Gastrocnemius medialis (tissue), 4 donors: Measurements from ENCODE around the gene ADNP. TPM values are rescaled to one million over a fixed set of nuclear protein-coding genes. Genes with fewer than 3 reads are reported as not detected.

Experiments used
- ATAC-seq, 2 donors: fragments of 150-250 bp; one replicate each; pipeline ENCODE4 v1.9.1; 2016
- DNase-seq, 2 donors: peaks; one replicate each; pipeline ENCODE4 v3.0.0-alpha.2; 2019
- H3K27ac ChIP-seq, 4 donors: fragments of 200-600 bp; sonication (generic); 1 replicate in 1 of 4; 2 replicates in 3 of 4; pipeline ENCODE4 v1.5.1; 2016 to 2018; ENCODE audit warnings: mild to moderate bottlenecking in 2 of 4, moderate library complexity in 1 of 4
- H3K27me3 ChIP-seq, 3 donors: fragments of 200-600 bp; sonication (generic) in 2 of 3; 1 replicate in 1 of 3; 2 replicates in 2 of 3; pipeline versions ENCODE4 v1.5.1 to v1.6.0; 2016 to 2019; ENCODE audit warnings: mild to moderate bottlenecking in 1 of 3, moderate library complexity in 1 of 3
- H3K36me3 ChIP-seq, 2 donors: fragments of 200-600 bp; sonication (generic) in 1 of 2; one replicate each; pipeline ENCODE4 v1.5.1; 2017 to 2018
- H3K4me1 ChIP-seq, 2 donors: fragments of 200-600 bp; sonication (generic) in 1 of 2; one replicate each; pipeline ENCODE4 v1.5.1; 2016 to 2017; ENCODE audit warnings: mild to moderate bottlenecking in 2 of 2
- H3K4me3 ChIP-seq, 4 donors: fragments of 200-600 bp; sonication (generic) in 3 of 4; 1 replicate in 1 of 4; 2 replicates in 3 of 4; pipeline ENCODE4 v1.5.1; 2016 to 2019; ENCODE audit warnings: mild to moderate bottlenecking in 2 of 4
- H3K9me3 ChIP-seq, 3 donors: fragments of 200-600 bp; sonication (generic) in 2 of 3; 1 replicate in 1 of 3; 2 replicates in 2 of 3; pipeline ENCODE4 v1.5.1; 2016 to 2019
- CTCF ChIP-seq, 5 experiments: fragments of 450-650 bp in 3 of 5; fragments of 200-600 bp in 2 of 5; sonication (generic) in 2 of 5; IDR thresholded peaks in 4 of 5; conservative IDR thresholded peaks in 1 of 5; 1 replicate in 4 of 5; 2 replicates in 1 of 5; pipeline ENCODE4 v1.5.1; 2016 to 2019; ENCODE audit warnings: antibody characterized with exemption in 5 of 5, mild to moderate bottlenecking in 3 of 5, moderate library complexity in 3 of 5
- POLR2A ChIP-seq, 2 donors: fragments of 450-650 bp; IDR thresholded peaks; one replicate each; pipeline ENCODE4 v1.6.1; 2017; ENCODE audit warnings: antibody characterized with exemption in 2 of 2, mild to moderate bottlenecking in 2 of 2, moderate library complexity in 2 of 2
- in situ Hi-C, 4 donors: fragments of 200-750 bp; cut with MboI; loops; one replicate each; pipeline versions ENCODE4 v1.15.0 to v1.8.0; 2017; ENCODE audit warnings: low sequenced_read_pairs in 4 of 4
- intact Hi-C: fragments of 100-400 bp; cut with DNase I; formaldehyde crosslinking; loops from one replicate; pipeline ENCODE4 v1.15.1; 2023; ENCODE audit warnings: low total_unique reads
- total RNA-seq, 4 donors: library from RNA; depleted of rRNA; stranded (reverse); fragments of >200 nt; gene quantifications; one replicate each; pipeline versions ENCODE4 v1.1.0 to v1.2.3, GENCODE V29; 2016

The ADNP gene
- total RNA-seq, 4 donors from 2014 or later = 24.0 to 35.4 (median 31.5) TPM

DNA sequence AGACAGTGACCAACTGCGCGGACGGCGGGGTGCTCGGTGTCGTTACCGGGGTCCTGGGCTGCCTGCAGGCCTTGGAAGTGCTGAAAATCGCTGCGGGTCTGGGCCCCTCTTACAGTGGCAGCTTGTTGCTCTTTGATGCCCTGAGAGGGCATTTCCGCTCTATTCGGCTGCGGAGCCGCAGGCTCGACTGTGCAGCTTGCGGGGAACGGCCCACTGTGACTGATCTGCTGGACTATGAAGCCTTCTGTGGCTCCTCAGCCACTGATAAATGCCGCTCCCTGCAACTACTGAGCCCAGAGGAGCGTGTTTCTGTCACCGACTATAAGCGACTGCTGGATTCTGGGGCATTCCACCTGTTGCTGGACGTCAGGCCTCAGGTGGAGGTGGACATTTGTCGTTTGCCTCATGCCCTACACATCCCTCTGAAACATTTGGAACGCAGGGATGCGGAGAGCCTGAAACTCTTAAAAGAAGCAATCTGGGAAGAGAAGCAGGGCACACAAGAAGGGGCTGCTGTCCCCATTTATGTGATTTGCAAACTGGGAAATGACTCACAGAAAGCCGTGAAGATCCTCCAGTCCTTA is 28.4 kb upstream of the ADNP start:
- peaks cover 0 to 16% of the 10 kb centered on the region in 2 donors for H3K36me3 ChIP-seq
- intact Hi-C loops = loop anchor here (1.0 to 5.0 kb wide), 2 partner anchors 42 to 165 kb away; no protein-coding TSS in a partner anchor
- peak overlapping the region; percentile 77 to 99 (median 90) for H3K4me3 ChIP-seq
- no peak for DNase-seq
- no peaks in the 10 kb centered on the region for H3K27me3 ChIP-seq
- in situ Hi-C loops = no loop called here
- no peak for TF ChIP-seq POLR2A (IDR thresholded peaks at IDR 0.05)
- TF ChIP-seq CTCF (IDR thresholded peaks at IDR 0.05 in 4 of 5, conservative IDR thresholded peaks at IDR 0.05 in 1 of 5) = no peak
- peaks cover 46 to 54% of the 10 kb centered on the region in 2 donors for H3K4me1 ChIP-seq
- H3K9me3 ChIP-seq = no peaks in the 10 kb centered on the region
- ATAC-seq = no peak
- H3K27ac ChIP-seq = peak overlapping the region; percentile 88 to 98 (median 92)

DNA sequence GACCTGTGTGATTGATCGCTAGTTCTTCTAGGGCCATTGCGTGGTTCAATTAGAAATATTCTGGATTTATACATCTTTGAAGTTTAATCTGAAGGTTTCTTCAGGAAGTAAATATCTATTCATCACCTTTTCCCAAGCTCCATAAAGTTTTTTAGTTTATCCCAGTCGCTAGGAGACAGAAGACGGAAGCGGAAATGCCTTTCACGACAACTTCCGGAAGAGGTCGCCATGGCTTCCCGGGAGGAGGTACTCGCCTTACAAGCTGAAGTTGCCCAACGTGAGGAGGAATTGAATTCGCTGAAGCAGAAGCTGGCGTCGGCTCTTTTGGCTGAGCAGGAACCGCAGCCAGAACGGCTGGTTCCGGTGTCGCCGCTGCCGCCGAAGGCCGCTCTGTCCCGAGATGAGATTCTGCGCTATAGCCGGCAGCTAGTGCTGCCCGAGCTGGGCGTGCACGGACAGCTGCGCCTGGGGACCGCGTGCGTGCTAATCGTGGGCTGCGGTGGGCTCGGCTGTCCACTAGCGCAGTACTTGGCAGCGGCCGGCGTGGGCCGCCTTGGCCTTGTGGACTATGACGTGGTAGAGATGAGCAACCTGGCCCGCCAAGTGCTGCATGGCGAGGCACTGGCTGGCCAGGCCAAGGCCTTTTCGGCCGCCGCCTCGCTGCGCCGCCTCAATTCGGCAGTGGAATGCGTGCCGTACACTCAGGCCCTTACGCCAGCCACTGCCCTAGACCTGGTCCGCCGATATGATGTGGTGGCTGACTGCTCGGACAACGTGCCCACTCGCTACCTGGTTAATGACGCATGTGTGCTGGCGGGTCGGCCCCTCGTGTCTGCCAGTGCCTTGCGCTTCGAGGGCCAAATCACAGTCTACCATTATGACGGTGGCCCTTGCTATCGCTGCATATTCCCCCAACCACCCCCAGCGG is 27.6 kb upstream of the ADNP start, which contains the start of gene MOCS3:
MOCS3 (plus strand) TSS at position 204 of the 928 bp plus-strand sequence; CDS start at position 229, 25 bp downstream.
- in situ Hi-C loops = no loop called here

DNA sequence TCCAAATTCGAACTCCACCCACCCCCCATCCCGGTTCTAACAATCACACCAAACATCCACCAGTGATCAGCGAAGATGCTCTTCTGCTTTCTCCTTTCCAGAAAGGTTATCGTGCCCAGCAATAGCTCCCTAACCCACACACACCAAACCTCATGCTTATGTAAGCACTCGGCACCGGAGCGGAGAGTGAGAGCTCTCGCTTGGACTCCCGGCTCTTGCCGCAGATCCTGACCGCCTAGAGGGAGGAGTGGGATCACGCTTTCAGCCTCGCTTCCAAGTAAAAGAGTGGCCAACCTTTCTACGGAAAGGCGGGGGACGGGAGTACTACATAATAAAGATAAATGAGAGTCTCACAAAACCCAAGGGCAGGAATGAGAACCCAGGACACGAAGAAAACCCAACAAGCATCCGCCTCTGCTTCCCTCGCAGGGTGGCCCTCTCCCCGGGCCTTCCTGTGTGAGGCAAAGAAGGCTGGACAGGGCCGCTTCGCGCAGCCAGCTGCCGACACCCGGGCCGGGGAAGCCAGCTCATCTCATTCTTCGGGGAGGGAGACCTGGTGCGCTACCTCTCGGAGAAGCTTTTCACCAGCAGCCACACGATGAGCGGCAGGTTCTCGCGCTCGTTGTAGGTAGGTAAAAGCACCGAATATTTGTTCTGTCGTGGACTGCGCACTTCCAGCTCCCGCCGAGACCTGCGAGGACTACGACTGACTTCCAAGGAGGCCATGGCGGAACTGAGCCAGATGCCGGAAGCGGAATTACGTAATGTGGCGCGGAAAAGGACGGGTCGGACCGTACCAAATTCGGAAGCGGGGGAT is 26.8 kb upstream of the ADNP start, which contains the start of gene DPM1:
DPM1 (minus strand) TSS at position 735 of the 817 bp plus-strand sequence; CDS start at position 726, 9 bp downstream.
- Histone ChIP-seq H3K4me1 (peaks cover 46 to 54% of the 10 kb centered on the region in 2 donors), H3K27ac (peak within 1 kb of the TSS; percentile 88 to 98 (median 92)), H3K27me3 (no peaks in the 10 kb centered on the region), H3K36me3 (peaks cover 0 to 30% of the 10 kb centered on the region in 2 donors), H3K9me3 (no peaks in the 10 kb centered on the region), H3K4me3 (peak within 1 kb of the TSS; percentile 77 to 99 (median 90))
- intact Hi-C loops = loop anchor here (1.0 to 5.0 kb wide), 2 partner anchors 27 to 41 kb away; partner anchors contain the start of gene ADNP
- peak; percentile 74 to 81 for DNase-seq
- TF ChIP-seq CTCF (IDR thresholded peaks at IDR 0.05 in 4 of 5, conservative IDR thresholded peaks at IDR 0.05 in 1 of 5) = no peak
- peak; percentile 84 to 91 for TF ChIP-seq POLR2A (IDR thresholded peaks at IDR 0.05)
- peak; percentile 85 to 87 for ATAC-seq
- in situ Hi-C loops = no loop called here

More for the DNA sequence above, 27.6 kb upstream of the ADNP start, which contains the start of gene MOCS3:
- no peak for TF ChIP-seq CTCF (IDR thresholded peaks at IDR 0.05 in 4 of 5, conservative IDR thresholded peaks at IDR 0.05 in 1 of 5)
- peak; percentile 26 to 39 for TF ChIP-seq POLR2A (IDR thresholded peaks at IDR 0.05)
- Histone ChIP-seq H3K27ac (peak within 1 kb of the TSS; percentile 88 to 98 (median 92)), H3K9me3 (no peaks in the 10 kb centered on the region), H3K4me3 (peak within 1 kb of the TSS; percentile 77 to 99 (median 90)), H3K36me3 (peaks cover 0 to 23% of the 10 kb centered on the region in 2 donors), H3K4me1 (peaks cover 46 to 54% of the 10 kb centered on the region in 2 donors), H3K27me3 (no peaks in the 10 kb centered on the region)
- intact Hi-C loops = loop anchor here (1.0 to 5.0 kb wide), 3 partner anchors 28 to 165 kb away; partner anchors contain the start of gene ADNP
- ATAC-seq (peak; percentile 88 to 92), DNase-seq (peak; percentile 75 to 86)

DNA sequence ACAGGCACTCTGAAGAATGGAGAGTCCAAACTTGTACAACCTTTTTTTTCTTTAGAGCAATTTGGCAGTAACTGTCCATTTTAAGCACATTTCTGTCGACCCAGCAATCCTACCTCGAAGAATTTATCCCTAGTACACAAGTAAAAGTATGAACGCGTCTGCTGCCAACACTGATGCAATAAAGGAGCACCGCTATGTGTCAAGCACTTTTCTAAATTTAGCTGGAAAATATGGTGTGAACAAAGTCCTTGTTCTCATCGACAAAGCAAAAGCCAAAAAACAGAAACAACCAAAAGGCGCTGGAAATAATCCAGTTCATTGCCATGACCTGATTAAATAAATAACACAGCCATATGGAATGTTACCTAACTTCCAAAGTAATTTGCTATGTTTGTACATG is 26.0 kb upstream of the ADNP start:
- intact Hi-C loops = loop anchor here (5.0 kb wide), 1 partner anchor 40 kb away; no protein-coding TSS in a partner anchor
- Histone ChIP-seq H3K36me3 (peaks cover 0 to 34% of the 10 kb centered on the region in 2 donors), H3K27ac (peak overlapping the region; percentile 88 to 98 (median 92)), H3K4me1 (peaks cover 46 to 54% of the 10 kb centered on the region in 2 donors), H3K9me3 (no peaks in the 10 kb centered on the region), H3K27me3 (no peaks in the 10 kb centered on the region), H3K4me3 (peak overlapping the region; percentile 77 to 99 (median 90))
- no peak for TF ChIP-seq CTCF (IDR thresholded peaks at IDR 0.05 in 4 of 5, conservative IDR thresholded peaks at IDR 0.05 in 1 of 5)
- TF ChIP-seq POLR2A (IDR thresholded peaks at IDR 0.05) = no peak
- DNase-seq (peak; percentile 29 to 64), ATAC-seq (peak; percentile 56 to 74)
- in situ Hi-C loops = no loop called here
